H1 (cell line): ENCODE data around the gene RAB11FIP3. TPM values are rescaled to one million over a fixed set of nuclear protein-coding genes. Genes with fewer than 3 reads are reported as not detected.

Source experiments
- CEBPB ChIP-seq: IDR thresholded peaks from 2 replicates; pipeline ENCODE4 v1.6.1; 2012; ENCODE audit warnings: low read depth, low read length
- CHD1 ChIP-seq: IDR thresholded peaks from 2 replicates; pipeline ENCODE4 v1.6.1; 2012; ENCODE audit warnings: low read depth, low read length, improper control_type of control experiment
- HDAC6 ChIP-seq: IDR thresholded peaks from one replicate; pipeline ENCODE4 v1.7.1; 2012; ENCODE audit warnings: low read depth, mild to moderate bottlenecking, inconsistent platforms, low read length, moderate library complexity
- KDM4A ChIP-seq: IDR thresholded peaks from one replicate; pipeline ENCODE4 v1.7.1; 2012; ENCODE audit warnings: low read depth, mild to moderate bottlenecking, moderate library complexity, low read length, inconsistent platforms; ENCODE audit not compliant: severe bottlenecking
- NANOG ChIP-seq: IDR thresholded peaks from 2 replicates; pipeline ENCODE4 v1.6.1; 2011; ENCODE audit warnings: low read length, low read depth, mild to moderate bottlenecking, inconsistent platforms; ENCODE audit not compliant: insufficient read depth, poor library complexity, severe bottlenecking
- RBBP5 ChIP-seq: IDR thresholded peaks from 2 replicates; pipeline ENCODE4 v1.7.1; 2012; ENCODE audit warnings: low read depth, mild to moderate bottlenecking, inconsistent platforms, low read length, moderate library complexity, borderline replicate concordance
- SRF ChIP-seq: IDR thresholded peaks from 2 replicates; pipeline ENCODE4 v1.6.1; 2011; ENCODE audit warnings: mild to moderate bottlenecking, low read depth, low read length, moderate library complexity
- TEAD4 ChIP-seq: IDR thresholded peaks from 2 replicates; pipeline ENCODE4 v1.6.1; 2012; ENCODE audit warnings: low read depth, low read length, inconsistent platforms, mixed read lengths
- ZNF274 ChIP-seq: IDR thresholded peaks from 2 replicates; pipeline ENCODE4 v1.7.0; 2012; ENCODE audit warnings: low read length, borderline replicate concordance; ENCODE audit errors: extremely low read depth
- polyA plus RNA-seq, 7 experiments: library from polyadenylated mRNA; depleted of rRNA in 3 of 7; stranded (reverse) in 5 of 7; unstranded in 2 of 7; fragments of >200 nt in 5 of 7; fragments of 200-250 nt in 2 of 7; gene quantifications; 1 replicate in 5 of 7; 2 replicates in 1 of 7; 4 replicates in 1 of 7; pipeline versions ENCODE4 v1.2.1 to v1.2.3, GENCODE V29; 2011 to 2013; ENCODE audit warnings: missing spikeins in 2 of 7, mixed read lengths in 2 of 7
- total RNA-seq: library from RNA; stranded (reverse); fragmentation: NEBNext Ultra II Directional; extraction: Animal tissue kit (Norgen Biotek cat#: 25700); gene quantifications from 2 replicates; pipeline ENCODE4 v1.2.1, GENCODE V29; 2021
- TF ChIP-seq, protein P1 (sequence below): fragments of 300-600 bp; sonication (generic); IDR thresholded peaks from 2 replicates; pipeline ENCODE4 v1.7.1; 2012; ENCODE audit warnings: low read length, moderate library complexity, mild to moderate bottlenecking, inconsistent platforms; ENCODE audit not compliant: insufficient replicate concordance

RAB11FIP3 gene
- total and polyA plus RNA-seq, 2 of the 8 experiments (the other 6 are each of a cell fraction or from before 2014, with no cell fraction given), result 9.3 to 35.2 TPM

DNA sequence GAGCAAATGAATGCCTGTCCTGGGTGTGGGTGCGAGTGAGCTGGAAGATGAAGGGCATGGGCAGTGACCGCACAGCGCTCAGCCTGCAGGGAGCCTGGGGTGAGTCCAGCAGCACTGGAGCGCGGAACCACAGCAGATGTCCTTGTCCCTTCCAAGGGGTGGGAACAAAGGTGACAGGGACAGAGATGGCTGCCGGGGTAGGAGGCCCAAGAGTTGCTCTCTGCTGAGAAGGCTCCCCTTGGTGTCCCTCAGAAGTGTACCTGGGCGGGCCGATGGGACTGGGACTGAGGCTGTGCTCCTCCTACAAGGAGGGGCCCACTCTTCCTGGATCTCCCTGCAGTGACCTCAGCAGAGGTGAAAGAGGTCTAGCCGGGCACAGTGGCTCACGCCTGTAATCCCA, 36.1 kb upstream of the RAB11FIP3 start (continued):
- TF ChIP-seq, protein P1, sequence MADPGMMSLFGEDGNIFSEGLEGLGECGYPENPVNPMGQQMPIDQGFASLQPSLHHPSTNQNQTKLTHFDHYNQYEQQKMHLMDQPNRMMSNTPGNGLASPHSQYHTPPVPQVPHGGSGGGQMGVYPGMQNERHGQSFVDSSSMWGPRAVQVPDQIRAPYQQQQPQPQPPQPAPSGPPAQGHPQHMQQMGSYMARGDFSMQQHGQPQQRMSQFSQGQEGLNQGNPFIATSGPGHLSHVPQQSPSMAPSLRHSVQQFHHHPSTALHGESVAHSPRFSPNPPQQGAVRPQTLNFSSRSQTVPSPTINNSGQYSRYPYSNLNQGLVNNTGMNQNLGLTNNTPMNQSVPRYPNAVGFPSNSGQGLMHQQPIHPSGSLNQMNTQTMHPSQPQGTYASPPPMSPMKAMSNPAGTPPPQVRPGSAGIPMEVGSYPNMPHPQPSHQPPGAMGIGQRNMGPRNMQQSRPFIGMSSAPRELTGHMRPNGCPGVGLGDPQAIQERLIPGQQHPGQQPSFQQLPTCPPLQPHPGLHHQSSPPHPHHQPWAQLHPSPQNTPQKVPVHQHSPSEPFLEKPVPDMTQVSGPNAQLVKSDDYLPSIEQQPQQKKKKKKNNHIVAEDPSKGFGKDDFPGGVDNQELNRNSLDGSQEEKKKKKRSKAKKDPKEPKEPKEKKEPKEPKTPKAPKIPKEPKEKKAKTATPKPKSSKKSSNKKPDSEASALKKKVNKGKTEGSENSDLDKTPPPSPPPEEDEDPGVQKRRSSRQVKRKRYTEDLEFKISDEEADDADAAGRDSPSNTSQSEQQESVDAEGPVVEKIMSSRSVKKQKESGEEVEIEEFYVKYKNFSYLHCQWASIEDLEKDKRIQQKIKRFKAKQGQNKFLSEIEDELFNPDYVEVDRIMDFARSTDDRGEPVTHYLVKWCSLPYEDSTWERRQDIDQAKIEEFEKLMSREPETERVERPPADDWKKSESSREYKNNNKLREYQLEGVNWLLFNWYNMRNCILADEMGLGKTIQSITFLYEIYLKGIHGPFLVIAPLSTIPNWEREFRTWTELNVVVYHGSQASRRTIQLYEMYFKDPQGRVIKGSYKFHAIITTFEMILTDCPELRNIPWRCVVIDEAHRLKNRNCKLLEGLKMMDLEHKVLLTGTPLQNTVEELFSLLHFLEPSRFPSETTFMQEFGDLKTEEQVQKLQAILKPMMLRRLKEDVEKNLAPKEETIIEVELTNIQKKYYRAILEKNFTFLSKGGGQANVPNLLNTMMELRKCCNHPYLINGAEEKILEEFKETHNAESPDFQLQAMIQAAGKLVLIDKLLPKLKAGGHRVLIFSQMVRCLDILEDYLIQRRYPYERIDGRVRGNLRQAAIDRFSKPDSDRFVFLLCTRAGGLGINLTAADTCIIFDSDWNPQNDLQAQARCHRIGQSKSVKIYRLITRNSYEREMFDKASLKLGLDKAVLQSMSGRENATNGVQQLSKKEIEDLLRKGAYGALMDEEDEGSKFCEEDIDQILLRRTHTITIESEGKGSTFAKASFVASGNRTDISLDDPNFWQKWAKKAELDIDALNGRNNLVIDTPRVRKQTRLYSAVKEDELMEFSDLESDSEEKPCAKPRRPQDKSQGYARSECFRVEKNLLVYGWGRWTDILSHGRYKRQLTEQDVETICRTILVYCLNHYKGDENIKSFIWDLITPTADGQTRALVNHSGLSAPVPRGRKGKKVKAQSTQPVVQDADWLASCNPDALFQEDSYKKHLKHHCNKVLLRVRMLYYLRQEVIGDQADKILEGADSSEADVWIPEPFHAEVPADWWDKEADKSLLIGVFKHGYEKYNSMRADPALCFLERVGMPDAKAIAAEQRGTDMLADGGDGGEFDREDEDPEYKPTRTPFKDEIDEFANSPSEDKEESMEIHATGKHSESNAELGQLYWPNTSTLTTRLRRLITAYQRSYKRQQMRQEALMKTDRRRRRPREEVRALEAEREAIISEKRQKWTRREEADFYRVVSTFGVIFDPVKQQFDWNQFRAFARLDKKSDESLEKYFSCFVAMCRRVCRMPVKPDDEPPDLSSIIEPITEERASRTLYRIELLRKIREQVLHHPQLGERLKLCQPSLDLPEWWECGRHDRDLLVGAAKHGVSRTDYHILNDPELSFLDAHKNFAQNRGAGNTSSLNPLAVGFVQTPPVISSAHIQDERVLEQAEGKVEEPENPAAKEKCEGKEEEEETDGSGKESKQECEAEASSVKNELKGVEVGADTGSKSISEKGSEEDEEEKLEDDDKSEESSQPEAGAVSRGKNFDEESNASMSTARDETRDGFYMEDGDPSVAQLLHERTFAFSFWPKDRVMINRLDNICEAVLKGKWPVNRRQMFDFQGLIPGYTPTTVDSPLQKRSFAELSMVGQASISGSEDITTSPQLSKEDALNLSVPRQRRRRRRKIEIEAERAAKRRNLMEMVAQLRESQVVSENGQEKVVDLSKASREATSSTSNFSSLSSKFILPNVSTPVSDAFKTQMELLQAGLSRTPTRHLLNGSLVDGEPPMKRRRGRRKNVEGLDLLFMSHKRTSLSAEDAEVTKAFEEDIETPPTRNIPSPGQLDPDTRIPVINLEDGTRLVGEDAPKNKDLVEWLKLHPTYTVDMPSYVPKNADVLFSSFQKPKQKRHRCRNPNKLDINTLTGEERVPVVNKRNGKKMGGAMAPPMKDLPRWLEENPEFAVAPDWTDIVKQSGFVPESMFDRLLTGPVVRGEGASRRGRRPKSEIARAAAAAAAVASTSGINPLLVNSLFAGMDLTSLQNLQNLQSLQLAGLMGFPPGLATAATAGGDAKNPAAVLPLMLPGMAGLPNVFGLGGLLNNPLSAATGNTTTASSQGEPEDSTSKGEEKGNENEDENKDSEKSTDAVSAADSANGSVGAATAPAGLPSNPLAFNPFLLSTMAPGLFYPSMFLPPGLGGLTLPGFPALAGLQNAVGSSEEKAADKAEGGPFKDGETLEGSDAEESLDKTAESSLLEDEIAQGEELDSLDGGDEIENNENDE, result no peak
- TF ChIP-seq CEBPB (no peak), HDAC6 (no peak), RBBP5 (no peak), SRF (no peak), NANOG (no peak), CHD1 (no peak), ZNF274 (no peak), TEAD4 (no peak), KDM4A (no peak)
